Naive thymus-derived CD8-positive, alpha-beta T cell (primary cell): ENCODE data around the gene MAML2. TPM values are rescaled to one million over a fixed set of nuclear protein-coding genes. Genes with fewer than 3 reads are reported as not detected.

Experiments used
- ATAC-seq, 2 donors: fragments of 150-1000 bp; cut with Tn5 transposase in 1 of 2; sonication (Bioruptor Pico), chemical (Tn5 transposase) in 1 of 2; 1 replicate in 1 of 2; 2 replicates in 1 of 2; pipeline ENCODE4 v1.10.0; 2021; ENCODE audit warnings: mild to moderate bottlenecking in 2 of 2, moderate library complexity in 2 of 2
- POLR2A ChIA-PET: fragments of 350-600 bp; sonication (Branson Sonifier 250); formaldehyde crosslinking; loops from one replicate; lab custom pipeline; 2021; ENCODE audit warnings: antibody characterized with exemption; lab: Charles Lee
- DNase-seq, 10 donors: peaks; one replicate each; pipeline versions ENCODE4 v3.0.0 to v3.0.0-alpha.2; 2020 to 2022
- H3K27ac Mint-ChIP-seq, 10 donors: one replicate each; pipeline ENCODE4 v1.8.0; 2020 to 2022; ENCODE audit warnings: mild to moderate bottlenecking in 10 of 10, mixed read lengths in 10 of 10, moderate library complexity in 4 of 10, inconsistent platforms in 1 of 10
- H3K27me3 Mint-ChIP-seq, 5 donors: one replicate each; pipeline ENCODE4 v1.8.0; 2021 to 2022; ENCODE audit warnings: mixed read lengths in 5 of 5
- H3K36me3 Mint-ChIP-seq, 3 donors: one replicate each; pipeline ENCODE4 v1.8.0; 2020 to 2022; ENCODE audit warnings: mixed read lengths in 3 of 3, mild to moderate bottlenecking in 2 of 3, inconsistent platforms in 1 of 3
- H3K4me1 Mint-ChIP-seq, 4 donors: one replicate each; pipeline ENCODE4 v1.8.0; 2021 to 2022; ENCODE audit warnings: mixed read lengths in 4 of 4
- H3K4me3 Mint-ChIP-seq, 10 donors: one replicate each; pipeline ENCODE4 v1.8.0; 2020 to 2022; ENCODE audit warnings: mild to moderate bottlenecking in 10 of 10, mixed read lengths in 10 of 10, moderate library complexity in 6 of 10, inconsistent platforms in 1 of 10
- H3K9me3 Mint-ChIP-seq, 9 donors: one replicate each; pipeline ENCODE4 v1.8.0; 2020 to 2022; ENCODE audit warnings: mixed read lengths in 9 of 9, mild to moderate bottlenecking in 3 of 9, inconsistent platforms in 1 of 9, moderate library complexity in 1 of 9
- polyA plus RNA-seq, 3 donors: library from polyadenylated mRNA; unstranded; fragments of 300-500 nt; fragmentation: Illumina TruSeq; gene quantifications; one replicate each; pipeline ENCODE4 v1.2.3, GENCODE V29; 2021
- total RNA-seq, 8 experiments: library from RNA in 2 of 8; stranded (reverse) in 2 of 8; gene quantifications; one replicate each; pipeline ENCODE4 v1.2.3 and lab custom pipeline; 2021 to 2026

MAML2 gene
- total and polyA plus RNA-seq, 5 experiments from 2014 or later: 6.6 to 68.5 (median 33.0) TPM

- DNase-seq (no peak), ATAC-seq (no peak)
- Mint-ChIP-seq H3K4me3 (peak overlapping the region in 1 of 10 donors; percentile 4), H3K27ac (peak overlapping the region in 2 of 10 donors; percentile 25 to 33), H3K27me3 (no peaks in the 10 kb centered on the region), H3K36me3 (peaks cover 7 to 27% (median 18%) of the 10 kb centered on the region in 3 donors), H3K9me3 (no peaks in the 10 kb centered on the region), H3K4me1 (peaks cover 32 to 68% (median 66%) of the 10 kb centered on the region in 4 donors)
- POLR2A ChIA-PET: no interaction called here
These were observed 232.7 kb downstream of the MAML2 start for GRCh38 chr11:96110302-96110701.

GRCh38 chr11:96109331-96110030 is 233.5 kb downstream of the MAML2 start:
- DNase-seq (no peak), ATAC-seq (no peak)
- Mint-ChIP-seq H3K4me1 (peaks cover 30 to 66% (median 66%) of the 10 kb centered on the region in 4 donors), H3K4me3 (no peak overlapping the region), H3K27ac (no peak overlapping the region), H3K9me3 (no peaks in the 10 kb centered on the region), H3K27me3 (no peaks in the 10 kb centered on the region), H3K36me3 (peaks cover 3 to 22% (median 15%) of the 10 kb centered on the region in 3 donors)
- POLR2A ChIA-PET: no interaction called here

- H3K27ac Mint-ChIP-seq: peak overlapping the region in 8 of 10 donors; percentile 33 to 99 (median 94)
- ATAC-seq (no peak), DNase-seq (no peak)
- H3K9me3 Mint-ChIP-seq: no peaks in the 10 kb centered on the region
- H3K4me1 Mint-ChIP-seq: peaks cover 29 to 65% (median 60%) of the 10 kb centered on the region in 4 donors
- POLR2A ChIA-PET: interaction anchor here (0.8 to 1.4 kb wide), 3 partner anchors 13 to 235 kb away, joined by 3 to 6 read pairs (median 3); partner anchors contain the start of gene MAML2
- peaks cover 3 to 18% (median 18%) of the 10 kb centered on the region in 3 donors for H3K36me3 Mint-ChIP-seq
- no peaks in the 10 kb centered on the region for H3K27me3 Mint-ChIP-seq
- H3K4me3 Mint-ChIP-seq: peak overlapping the region in 2 of 10 donors; percentile 2 to 69
These were observed 235.7 kb downstream of the MAML2 start for GRCh38 chr11:96107143-96107824.

- no peaks in the 10 kb centered on the region for H3K27me3 Mint-ChIP-seq
- DNase-seq (no peak), ATAC-seq (no peak)
- H3K4me3 Mint-ChIP-seq: peak overlapping the region in 2 of 10 donors; percentile 12 to 69
- H3K9me3 Mint-ChIP-seq: no peaks in the 10 kb centered on the region
- peak overlapping the region in 8 of 10 donors; percentile 84 to 99 (median 94) for H3K27ac Mint-ChIP-seq
- H3K4me1 Mint-ChIP-seq: peaks cover 29 to 64% (median 58%) of the 10 kb centered on the region in 4 donors
- POLR2A ChIA-PET: interaction anchor here (0.8 kb wide), 1 partner anchor 236 kb away, joined by 3 read pairs; the partner anchor contains the start of gene MAML2
- H3K36me3 Mint-ChIP-seq: peaks cover 3 to 21% (median 18%) of the 10 kb centered on the region in 3 donors
These were observed 236.3 kb downstream of the MAML2 start for GRCh38 chr11:96106645-96107044.

- POLR2A ChIA-PET: interaction anchor here (0.6 kb wide), 1 partner anchor 18 kb away, joined by 4 read pairs; no protein-coding TSS in a partner anchor
- DNase-seq (no peak), ATAC-seq (peak in 1 of 2 donors; percentile 13)
- peak overlapping the region in 8 of 10 donors; percentile 84 to 99 (median 94) for H3K27ac Mint-ChIP-seq
- H3K27me3 Mint-ChIP-seq: no peaks in the 10 kb centered on the region
- H3K9me3 Mint-ChIP-seq: no peaks in the 10 kb centered on the region
- peaks cover 3 to 27% (median 21%) of the 10 kb centered on the region in 3 donors for H3K36me3 Mint-ChIP-seq
- H3K4me1 Mint-ChIP-seq: peaks cover 26 to 64% (median 51%) of the 10 kb centered on the region in 4 donors
- peak overlapping the region in 6 of 10 donors; percentile 11 to 45 (median 24) for H3K4me3 Mint-ChIP-seq
These were observed 237.1 kb downstream of the MAML2 start for GRCh38 chr11:96105944-96106343.

- peak; percentile 87 to 97 for ATAC-seq
- peak in 6 of 10 donors; percentile 6 to 79 (median 45) for DNase-seq
- peaks cover 3 to 31% (median 16%) of the 10 kb centered on the region in 3 donors for H3K36me3 Mint-ChIP-seq
- H3K4me1 Mint-ChIP-seq: peaks cover 26 to 65% (median 50%) of the 10 kb centered on the region in 4 donors
- H3K9me3 Mint-ChIP-seq: no peaks in the 10 kb centered on the region
- peak overlapping the region in 8 of 10 donors; percentile 84 to 99 (median 94) for H3K27ac Mint-ChIP-seq
- POLR2A ChIA-PET: interaction anchor here (0.6 kb wide), 1 partner anchor 19 kb away, joined by 4 read pairs; no protein-coding TSS in a partner anchor
- no peaks in the 10 kb centered on the region for H3K27me3 Mint-ChIP-seq
- peak overlapping the region in 7 of 10 donors; percentile 6 to 61 (median 44) for H3K4me3 Mint-ChIP-seq
These were observed 237.6 kb downstream of the MAML2 start for GRCh38 chr11:96105197-96105895.

GRCh38 chr11:96104496-96104895 is 238.5 kb downstream of the MAML2 start:
- no peaks in the 10 kb centered on the region for H3K27me3 Mint-ChIP-seq
- peaks cover 26 to 70% (median 50%) of the 10 kb centered on the region in 4 donors for H3K4me1 Mint-ChIP-seq
- POLR2A ChIA-PET: interaction anchor here (0.6 kb wide), 1 partner anchor 11 kb away, joined by 4 read pairs; no protein-coding TSS in a partner anchor
- peaks cover 3 to 34% (median 15%) of the 10 kb centered on the region in 3 donors for H3K36me3 Mint-ChIP-seq
- DNase-seq (no peak), ATAC-seq (no peak)
- no peaks in the 10 kb centered on the region for H3K9me3 Mint-ChIP-seq
- H3K27ac Mint-ChIP-seq: peak overlapping the region in 8 of 10 donors; percentile 71 to 99 (median 90)
- peak overlapping the region in 3 of 10 donors; percentile 10 to 49 (median 42) for H3K4me3 Mint-ChIP-seq

- no peaks in the 10 kb centered on the region for H3K27me3 Mint-ChIP-seq
- ATAC-seq: no peak
- POLR2A ChIA-PET: no interaction called here
- no peak for DNase-seq
- H3K4me3 Mint-ChIP-seq: peak overlapping the region in 2 of 10 donors; percentile 11 to 30
- peak overlapping the region; percentile 17 to 96 (median 60) for H3K27ac Mint-ChIP-seq
- H3K36me3 Mint-ChIP-seq: peaks cover 3 to 39% (median 15%) of the 10 kb centered on the region in 3 donors
- H3K4me1 Mint-ChIP-seq: peaks cover 29 to 76% (median 58%) of the 10 kb centered on the region in 4 donors
- H3K9me3 Mint-ChIP-seq: no peaks in the 10 kb centered on the region
These were observed 239.3 kb downstream of the MAML2 start for GRCh38 chr11:96103721-96104120.

- no peaks in the 10 kb centered on the region for H3K9me3 Mint-ChIP-seq
- ATAC-seq: no peak
- peak overlapping the region in 1 of 10 donors; percentile 24 for H3K4me3 Mint-ChIP-seq
- no peak for DNase-seq
- peaks cover 3 to 36% (median 13%) of the 10 kb centered on the region in 3 donors for H3K36me3 Mint-ChIP-seq
- H3K27me3 Mint-ChIP-seq: no peaks in the 10 kb centered on the region
- POLR2A ChIA-PET: no interaction called here
- peaks cover 29 to 79% (median 58%) of the 10 kb centered on the region in 4 donors for H3K4me1 Mint-ChIP-seq
- H3K27ac Mint-ChIP-seq: peak overlapping the region; percentile 14 to 96 (median 54)
These were observed 239.9 kb downstream of the MAML2 start for GRCh38 chr11:96103102-96103501.

- Mint-ChIP-seq H3K4me1 (peaks cover 28 to 80% (median 58%) of the 10 kb centered on the region in 4 donors), H3K27ac (peak overlapping the region in 9 of 10 donors; percentile 14 to 96 (median 54)), H3K4me3 (no peak overlapping the region), H3K36me3 (peaks cover 3 to 34% (median 11%) of the 10 kb centered on the region in 3 donors), H3K27me3 (no peaks in the 10 kb centered on the region), H3K9me3 (no peaks in the 10 kb centered on the region)
- ATAC-seq (no peak), DNase-seq (no peak)
- POLR2A ChIA-PET: interaction anchor here (0.6 kb wide), 1 partner anchor 185 kb away, joined by 7 read pairs; no protein-coding TSS in a partner anchor
These were observed 240.3 kb downstream of the MAML2 start for GRCh38 chr11:96102664-96103078.

GRCh38 chr11:96101146-96101545 is 241.8 kb downstream of the MAML2 start:
- Mint-ChIP-seq H3K27ac (peak overlapping the region in 9 of 10 donors; percentile 1 to 86 (median 43)), H3K4me1 (peaks cover 29 to 78% (median 56%) of the 10 kb centered on the region in 4 donors), H3K4me3 (no peak overlapping the region), H3K9me3 (no peaks in the 10 kb centered on the region), H3K36me3 (peaks cover 3 to 30% (median 11%) of the 10 kb centered on the region in 3 donors), H3K27me3 (no peaks in the 10 kb centered on the region)
- no peak for DNase-seq
- ATAC-seq: no peak
- POLR2A ChIA-PET: no interaction called here
